Suppressor macrophage treated with lipopolysaccharide for 4 hours (primary cell): ENCODE data around the gene C12orf56.
"Not testable (repeated sequence)": the region's sequence is repeated elsewhere in the genome, so short reads cannot be mapped to it uniquely, and the experiment has no call there.

Source experiments
- DNase-seq: peaks from one replicate; pipeline ENCODE4 v3.0.0-alpha.2; 2020

The C12orf56 gene

GRCh38 chr12:64385019-64385418, 5.5 kb downstream of the C12orf56 start:
- DNase-seq, result no peak

GRCh38 chr12:64383675-64384074, 6.9 kb downstream of the C12orf56 start:
- no peak for DNase-seq

GRCh38 chr12:64362721-64363305, 27.7 kb downstream of the C12orf56 start:
- no peak for DNase-seq

GRCh38 chr12:64361173-64361572, 29.4 kb downstream of the C12orf56 start:
- not testable (repeated sequence) for DNase-seq

- not testable (repeated sequence) for DNase-seq
Observed at GRCh38 chr12:64356209-64356608, 34.3 kb downstream of the C12orf56 start.

GRCh38 chr12:64352181-64352580, 38.4 kb downstream of the C12orf56 start:
- no peak for DNase-seq

- no peak for DNase-seq
Observed at GRCh38 chr12:64351265-64351664, 39.3 kb downstream of the C12orf56 start.

GRCh38 chr12:64347630-64348029, 42.9 kb downstream of the C12orf56 start:
- DNase-seq, result no peak

GRCh38 chr12:64344631-64345030, 45.9 kb downstream of the C12orf56 start:
- not testable (repeated sequence) for DNase-seq

- DNase-seq, result not testable (repeated sequence)
Observed at GRCh38 chr12:64340546-64340945, 50.0 kb downstream of the C12orf56 start.

GRCh38 chr12:64335886-64336466, 54.6 kb downstream of the C12orf56 start:
- DNase-seq, result no peak

GRCh38 chr12:64332938-64333337, 57.6 kb downstream of the C12orf56 start:
- DNase-seq, result no peak

- DNase-seq, result no peak
Observed at GRCh38 chr12:64332296-64332695, 58.3 kb downstream of the C12orf56 start.

GRCh38 chr12:64329031-64329710, 61.4 kb downstream of the C12orf56 start:
- DNase-seq, result not testable (repeated sequence)

GRCh38 chr12:64325055-64325454, 65.5 kb downstream of the C12orf56 start:
- DNase-seq, result no peak

- DNase-seq, result no peak
Observed at GRCh38 chr12:64323476-64324225, 66.9 kb downstream of the C12orf56 start.

- DNase-seq, result no peak
Observed at GRCh38 chr12:64323006-64323405, 67.6 kb downstream of the C12orf56 start.

GRCh38 chr12:64320611-64321010, 69.9 kb downstream of the C12orf56 start:
- no peak for DNase-seq

GRCh38 chr12:64319540-64320225, 70.9 kb downstream of the C12orf56 start:
- DNase-seq, result not testable (repeated sequence)

- no peak for DNase-seq
Observed at GRCh38 chr12:64318605-64319004, 72.0 kb downstream of the C12orf56 start.

GRCh38 chr12:64311877-64312276, 78.7 kb downstream of the C12orf56 start:
- DNase-seq, result no peak

- no peak for DNase-seq
Observed at GRCh38 chr12:64304571-64304970, 86.0 kb downstream of the C12orf56 start.

- no peak for DNase-seq
Observed at GRCh38 chr12:64299628-64300027, 90.9 kb downstream of the C12orf56 start.
